Endothelial cell of umbilical vein (primary cell): ENCODE data around the gene CFAP100. TPM values are rescaled to one million over a fixed set of nuclear protein-coding genes. Genes with fewer than 3 reads are reported as not detected.

Experiments used
- BruUV-seq: library from RNA; stranded (reverse); fragments of 400-500 nt; replicated peaks from 2 replicates; lab custom pipeline; 2021; lab: Mats Ljungman, UMichigan
- CTCF ChIA-PET: fragments of 300-600, 350-600 bp; sonication (Branson Sonifier 250); formaldehyde crosslinking; loops from one replicate; lab custom pipeline; 2021; ENCODE audit warnings: antibody characterized with exemption, inconsistent platforms; lab: Charles Lee
- POLR2A ChIA-PET: fragments of 300-600, 350-600 bp; sonication (Branson Sonifier 250); formaldehyde crosslinking; loops from one replicate; lab custom pipeline; 2021; ENCODE audit warnings: antibody characterized with exemption, inconsistent platforms; lab: Charles Lee
- DNase-seq: peaks from one replicate; pipeline ENCODE4 v3.0.0-alpha.2; 2011; ENCODE audit warnings: low read depth, low spot score
- FAIRE-seq: peaks from 2 replicates; lab custom pipeline; 2011; peaks lifted over from hg19 to GRCh38; lab: Jason Lieb, UNC
- H2AFZ ChIP-seq: 2 replicates; pipeline ENCODE4 v1.6.0; 2012; ENCODE audit warnings: low read depth, low read length, control low read depth, inconsistent platforms
- H3K27ac ChIP-seq: 2 replicates; pipeline ENCODE4 v1.5.1; 2011; ENCODE audit warnings: low read depth, mild to moderate bottlenecking, control low read depth, low read length, moderate library complexity; ENCODE audit not compliant: insufficient read depth
- H3K27me3 ChIP-seq, 2 experiments: 2 replicates each; pipeline versions ENCODE4 v1.6.0 to v1.6.1; 2011; ENCODE audit warnings: low read length in 2 of 2, mixed read lengths in 1 of 2; ENCODE audit not compliant: control insufficient read depth in 2 of 2, insufficient read depth in 2 of 2
- H3K36me3 ChIP-seq, 2 experiments: 2 replicates in 1 of 2; 3 replicates in 1 of 2; pipeline ENCODE4 v1.5.1; 2011; ENCODE audit warnings: low read length in 2 of 2, mild to moderate bottlenecking in 1 of 2, moderate library complexity in 1 of 2; ENCODE audit not compliant: control insufficient read depth in 2 of 2, insufficient read depth in 2 of 2; ENCODE audit errors: extremely low read depth in 1 of 2
- H3K4me1 ChIP-seq: 3 replicates; pipeline ENCODE4 v1.5.1; 2011; ENCODE audit warnings: mild to moderate bottlenecking, low read length; ENCODE audit not compliant: control insufficient read depth, insufficient read depth; ENCODE audit errors: extremely low read depth
- H3K4me2 ChIP-seq: 2 replicates; pipeline ENCODE4 v1.6.1; 2011; ENCODE audit warnings: low read length, control low read depth, mixed read lengths; ENCODE audit not compliant: insufficient read depth
- H3K4me3 ChIP-seq, 3 experiments: fragments of 200-600 bp in 1 of 3; sonication (generic), shearing (Covaris generic) in 1 of 3; replicated peaks in 1 of 3; 2 replicates each; pipeline ENCODE4 v1.5.1; 2011 to 2016; ENCODE audit warnings: control low read depth in 3 of 3, low read length in 3 of 3, mild to moderate bottlenecking in 2 of 3, inconsistent platforms in 1 of 3, low read depth in 1 of 3, moderate library complexity in 1 of 3; ENCODE audit not compliant: insufficient read depth in 1 of 3
- H3K79me2 ChIP-seq: 2 replicates; pipeline ENCODE4 v1.6.0; 2012; ENCODE audit warnings: low read length, inconsistent platforms; ENCODE audit not compliant: control insufficient read depth, insufficient read depth
- H3K9ac ChIP-seq: replicated peaks from 2 replicates; pipeline ENCODE3; 2011; ENCODE audit warnings: low read length, control low read depth; ENCODE audit not compliant: insufficient read depth; ENCODE audit errors: extremely low read depth
- H3K9me1 ChIP-seq: replicated peaks from 3 replicates; pipeline ENCODE4 v1.6.0; 2011; ENCODE audit warnings: mild to moderate bottlenecking, low read length; ENCODE audit not compliant: control insufficient read depth, insufficient read depth; ENCODE audit errors: extremely low read depth
- H3K9me3 ChIP-seq: replicated peaks from 2 replicates; pipeline ENCODE4 v1.5.1; 2012; ENCODE audit warnings: low read length, inconsistent platforms; ENCODE audit not compliant: control insufficient read depth, insufficient read depth
- H4K20me1 ChIP-seq: replicated peaks from 2 replicates; pipeline ENCODE3; 2011; ENCODE audit warnings: mild to moderate bottlenecking, low read length; ENCODE audit not compliant: control insufficient read depth, insufficient read depth; ENCODE audit errors: extremely low read depth
- CTCF ChIP-seq, 2 donors: IDR thresholded peaks; 1 replicate in 1 of 2; 2 replicates in 1 of 2; pipeline ENCODE4 v1.5.1; 2011; ENCODE audit warnings: low read length in 2 of 2, mild to moderate bottlenecking in 2 of 2, moderate library complexity in 2 of 2, control low read depth in 1 of 2, inconsistent platforms in 1 of 2, low read depth in 1 of 2; ENCODE audit not compliant: insufficient read depth in 1 of 2; ENCODE audit errors: extremely low read depth in 1 of 2
- EZH2 ChIP-seq: IDR thresholded peaks from 2 replicates; pipeline ENCODE4 v1.6.1; 2012; ENCODE audit warnings: borderline replicate concordance, low read depth, mild to moderate bottlenecking, moderate library complexity, low read length, inconsistent platforms; ENCODE audit not compliant: severe bottlenecking
- FOS ChIP-seq: IDR thresholded peaks from 2 replicates; pipeline ENCODE4 v1.6.1; 2011; ENCODE audit warnings: mild to moderate bottlenecking, low read length, moderate library complexity, borderline replicate concordance; ENCODE audit not compliant: insufficient read depth
- GATA2 ChIP-seq: IDR thresholded peaks from 2 replicates; pipeline ENCODE4 v1.7.0; 2011; ENCODE audit warnings: low read depth, mild to moderate bottlenecking, moderate library complexity, mixed read lengths, low read length; ENCODE audit not compliant: insufficient read length, insufficient read depth
- JUN ChIP-seq: IDR thresholded peaks from 2 replicates; pipeline ENCODE4 v1.6.1; 2011; ENCODE audit warnings: borderline replicate concordance, low read depth; ENCODE audit not compliant: insufficient read length, insufficient read depth
- MAX ChIP-seq: IDR thresholded peaks from 2 replicates; pipeline ENCODE4 v1.6.1; 2011; ENCODE audit not compliant: insufficient read depth, insufficient read length
- MYC ChIP-seq: IDR thresholded peaks from one replicate; pipeline ENCODE4 v1.6.1; 2011; ENCODE audit warnings: mild to moderate bottlenecking, low read depth, low read length
- POLR2A ChIP-seq: IDR thresholded peaks from 2 replicates; pipeline ENCODE4 v1.6.1; 2012; ENCODE audit warnings: low read depth, mild to moderate bottlenecking, control low read depth, low read length
- POLR2AphosphoS5 ChIP-seq: IDR thresholded peaks from 2 replicates; pipeline ENCODE4 v1.6.1; 2012; ENCODE audit warnings: low read depth, mild to moderate bottlenecking, control low read depth, low read length, moderate library complexity; ENCODE audit not compliant: insufficient read depth
- dilution Hi-C: fragments of 300-500 bp; cut with MboI; formaldehyde crosslinking; loops from one replicate; pipeline ENCODE4 v1.15.0; 2019; ENCODE audit warnings: low sequenced_read_pairs; ENCODE audit not compliant: extremely low pct_ligation_motif_present
- intact Hi-C: fragments of 100-400 bp; cut with micrococcal nuclease; formaldehyde crosslinking; loops from one replicate; pipeline ENCODE4 v1.10.0; 2022
- polyA plus RNA-seq, 4 experiments: library from polyadenylated mRNA; depleted of rRNA in 3 of 4; stranded (reverse) in 3 of 4; unstranded in 1 of 4; fragments of >200 nt; gene quantifications; 2 replicates each; pipeline versions ENCODE4 v1.2.1 to v1.2.3, GENCODE V29; 2011 to 2012; ENCODE audit warnings: missing spikeins in 1 of 4
- total RNA-seq: library from RNA; stranded (reverse); gene quantifications from 2 replicates; pipeline ENCODE4 v1.2.3, GENCODE V29; 2021

CFAP100 gene
- total and polyA plus RNA-seq, 2 donors (not counting 3 experiments of a cell fraction or from before 2014, with no cell fraction given) = not detected

GRCh38 chr3:126447456-126448106 is 52.9 kb downstream of the CFAP100 start:
- POLR2A ChIA-PET = no interaction called here
- Histone ChIP-seq H3K9me1 (no peaks in the 10 kb centered on the region), H3K4me2 (no peak overlapping the region), H3K9me3 (no peaks in the 10 kb centered on the region), H3K9ac (no peak overlapping the region), H3K27ac (no peak overlapping the region), H3K36me3 (peaks cover 2 to 19% of the 10 kb centered on the region in 2 experiments), H4K20me1 (no peaks in the 10 kb centered on the region), H3K27me3 (no peaks in the 10 kb centered on the region), H3K4me3 (no peak overlapping the region), H3K79me2 (no peaks in the 10 kb centered on the region), H2AFZ (no peak overlapping the region), H3K4me1 (no peaks in the 10 kb centered on the region)
- DNase-seq = no peak
- intact Hi-C loops (no loop called here), dilution Hi-C loops (no loop called here)
- CTCF ChIA-PET = interaction anchor here (0.8 to 2.2 kb wide), 2 partner anchors 27 to 188 kb away, joined by 3 to 5 read pairs; no protein-coding TSS in a partner anchor
- FAIRE-seq = no peak
- no TSS peak for BruUV-seq
- TF ChIP-seq JUN (no peak), GATA2 (no peak), EZH2 (no peak), FOS (no peak), POLR2A (no peak), MYC (no peak), POLR2AphosphoS5 (no peak), MAX (no peak), CTCF (IDR thresholded peaks at IDR 0.05; ENCODE audit: extremely low read depth in 1 of 2, insufficient read depth in 1 of 2, low read depth in 1 of 2, low read length in 2 of 2) (no peak)
